H1 (cell line): ENCODE measurements around the gene MEGF11. TPM values are rescaled to one million over a fixed set of nuclear protein-coding genes. Genes with fewer than 3 reads are reported as not detected.

ENCODE experiments used
- CTCF ChIA-PET: fragments of 300-600 bp; sonication (Branson Sonifier 250); formaldehyde crosslinking; loops from one replicate; lab custom pipeline; 2021; ENCODE audit not compliant: partially characterized antibody; lab: Charles Lee
- POLR2A ChIA-PET: fragments of 300-600 bp; sonication (Branson Sonifier 250); formaldehyde crosslinking; loops from one replicate; lab custom pipeline; 2021; ENCODE audit warnings: inconsistent platforms; ENCODE audit not compliant: partially characterized antibody; lab: Charles Lee
- DNase-seq, 2 experiments: peaks; one replicate each; pipeline versions ENCODE4 v3.0.0 to v3.0.0-alpha.2; 2010 to 2022; ENCODE audit warnings: low spot score in 2 of 2, low read depth in 1 of 2, mixed read lengths in 1 of 2
- FAIRE-seq: peaks from 2 replicates; lab custom pipeline; 2011; peaks lifted over from hg19 to GRCh38; lab: Jason Lieb, UNC
- H2AFZ ChIP-seq: 2 replicates; pipeline ENCODE4 v1.8.1; 2012; ENCODE audit warnings: low read length, inconsistent platforms
- H2AK5ac ChIP-seq: 2 replicates; pipeline ENCODE4 v1.6.1; 2013; ENCODE audit warnings: low read depth, low read length
- H2BK120ac ChIP-seq: replicated peaks from 2 replicates; pipeline ENCODE3; 2013; ENCODE audit warnings: low read depth, low read length, inconsistent platforms
- H2BK12ac ChIP-seq: 2 replicates; pipeline ENCODE4 v1.6.1; 2013; ENCODE audit warnings: low read depth, low read length
- H2BK15ac ChIP-seq: 2 replicates; pipeline ENCODE4 v1.6.1; 2013; ENCODE audit warnings: low read length
- H2BK20ac ChIP-seq: 2 replicates; pipeline ENCODE4 v1.6.1; 2013; ENCODE audit warnings: low read length
- H2BK5ac ChIP-seq: 2 replicates; pipeline ENCODE4 v1.6.1; 2013; ENCODE audit warnings: low read depth, low read length
- H3K14ac ChIP-seq: 2 replicates; pipeline ENCODE4 v1.6.1; 2013; ENCODE audit warnings: inconsistent platforms; ENCODE audit not compliant: insufficient read length
- H3K18ac ChIP-seq: 2 replicates; pipeline ENCODE4 v1.6.1; 2013; ENCODE audit warnings: low read length; ENCODE audit errors: extremely low read depth
- H3K23ac ChIP-seq: 2 replicates; pipeline ENCODE4 v1.6.1; 2013; ENCODE audit warnings: inconsistent platforms; ENCODE audit not compliant: insufficient read length
- H3K23me2 ChIP-seq: 2 replicates; pipeline ENCODE4 v1.6.1; 2013; ENCODE audit warnings: low read depth, low read length
- H3K27ac ChIP-seq: 2 replicates; pipeline ENCODE4 v1.6.1; 2011; ENCODE audit warnings: low read depth, low read length, inconsistent platforms
- H3K27me3 ChIP-seq, 4 experiments: replicated peaks in 1 of 4; 1 replicate in 1 of 4; 2 replicates in 3 of 4; pipeline versions ENCODE4 v1.6.1 to v1.8.1; 2011 to 2013; ENCODE audit warnings: low read length in 3 of 4, mild to moderate bottlenecking in 3 of 4, inconsistent platforms in 2 of 4, mixed read lengths in 2 of 4, moderate library complexity in 1 of 4; ENCODE audit not compliant: control insufficient read depth in 3 of 4, insufficient read depth in 3 of 4; ENCODE audit errors: extremely low read depth in 1 of 4
- H3K36me3 ChIP-seq, 4 experiments: 2 replicates each; pipeline versions ENCODE4 v1.6.1 to v1.8.1; 2011 to 2013; ENCODE audit warnings: mild to moderate bottlenecking in 4 of 4, low read length in 3 of 4, moderate library complexity in 2 of 4, control low read depth in 1 of 4, inconsistent platforms in 1 of 4; ENCODE audit not compliant: insufficient read depth in 4 of 4, control insufficient read depth in 2 of 4
- H3K4ac ChIP-seq: replicated peaks from 2 replicates; pipeline ENCODE3; 2013; ENCODE audit warnings: low read length, low read depth, mixed read lengths, inconsistent platforms; ENCODE audit not compliant: insufficient read length
- H3K4me1 ChIP-seq, 4 experiments: replicated peaks in 1 of 4; 1 replicate in 1 of 4; 2 replicates in 3 of 4; pipeline versions ENCODE4 v1.6.1 to v1.8.1; 2011 to 2013; ENCODE audit warnings: low read length in 3 of 4, inconsistent platforms in 2 of 4, mixed read lengths in 1 of 4; ENCODE audit not compliant: insufficient read depth in 4 of 4, control insufficient read depth in 3 of 4
- H3K4me2 ChIP-seq, 2 experiments: 2 replicates each; pipeline versions ENCODE4 v1.6.1 to v1.8.1; 2011 to 2013; ENCODE audit warnings: low read depth in 2 of 2, low read length in 2 of 2, control low read depth in 1 of 2, inconsistent platforms in 1 of 2, mild to moderate bottlenecking in 1 of 2; ENCODE audit not compliant: insufficient read depth in 1 of 2
- H3K4me3 ChIP-seq, 4 experiments: fragments of 200-600, 300-600 bp in 1 of 4; sonication (generic), shearing (Covaris generic), sonication (Bioruptor Twin) in 1 of 4; 2 replicates each; pipeline versions ENCODE4 v1.5.1 to v1.8.1; 2011 to 2016; ENCODE audit warnings: low read length in 4 of 4, low read depth in 3 of 4, control low read depth in 2 of 4, inconsistent platforms in 2 of 4, mild to moderate bottlenecking in 2 of 4, mixed read lengths in 1 of 4, moderate library complexity in 1 of 4; ENCODE audit not compliant: insufficient read depth in 2 of 4; ENCODE audit errors: extremely low read depth in 1 of 4
- H3K56ac ChIP-seq: replicated peaks from 2 replicates; pipeline ENCODE3; 2013; ENCODE audit warnings: low read depth, mild to moderate bottlenecking, mixed read lengths, low read length, inconsistent platforms; ENCODE audit not compliant: insufficient read length
- H3K79me1 ChIP-seq: 2 replicates; pipeline ENCODE4 v1.6.1; 2013; ENCODE audit warnings: low read depth, low read length, control low read depth
- H3K79me2 ChIP-seq, 2 experiments: 2 replicates each; pipeline versions ENCODE4 v1.6.1 to v1.8.1; 2012 to 2013; ENCODE audit warnings: low read length in 2 of 2, mild to moderate bottlenecking in 2 of 2, inconsistent platforms in 1 of 2; ENCODE audit not compliant: insufficient read depth in 2 of 2, control insufficient read depth in 1 of 2
- H3K9ac ChIP-seq, 4 experiments: replicated peaks in 1 of 4; 1 replicate in 1 of 4; 2 replicates in 3 of 4; pipeline versions ENCODE4 v1.6.1 to v1.8.1; 2011 to 2013; ENCODE audit warnings: low read depth in 3 of 4, low read length in 3 of 4, control low read depth in 2 of 4, mild to moderate bottlenecking in 2 of 4, moderate library complexity in 2 of 4, inconsistent platforms in 1 of 4; ENCODE audit errors: extremely low read depth in 1 of 4
- H3K9me3 ChIP-seq, 2 experiments: 2 replicates each; pipeline versions ENCODE4 v1.6.1 to v1.8.1; 2012 to 2013; ENCODE audit warnings: mild to moderate bottlenecking in 2 of 2, moderate library complexity in 2 of 2, control low read depth in 1 of 2, inconsistent platforms in 1 of 2, low read depth in 1 of 2, low read length in 1 of 2, mixed read lengths in 1 of 2; ENCODE audit not compliant: insufficient read depth in 2 of 2
- H4K20me1 ChIP-seq, 2 experiments: replicated peaks in 1 of 2; 2 replicates each; pipeline versions ENCODE3 to v1.8.1; 2011 to 2013; ENCODE audit warnings: inconsistent platforms in 2 of 2, low read length in 2 of 2, mild to moderate bottlenecking in 1 of 2; ENCODE audit not compliant: insufficient read depth in 2 of 2, control insufficient read depth in 1 of 2
- H4K5ac ChIP-seq: 2 replicates; pipeline ENCODE4 v1.6.1; 2013; ENCODE audit warnings: low read length, low read depth, mixed read lengths, inconsistent platforms; ENCODE audit not compliant: insufficient read length
- H4K8ac ChIP-seq: 2 replicates; pipeline ENCODE4 v1.8.0; 2013; ENCODE audit warnings: mild to moderate bottlenecking, moderate library complexity, low read length, inconsistent platforms; ENCODE audit not compliant: insufficient read depth; ENCODE audit errors: extremely low read depth
- H4K91ac ChIP-seq: replicated peaks from 2 replicates; pipeline ENCODE3; 2013; ENCODE audit warnings: low read length, mixed read lengths, inconsistent platforms; ENCODE audit not compliant: insufficient read length
- ASH2L ChIP-seq: fragments of 200-600, 300-600 bp; sonication (generic); IDR thresholded peaks from one replicate; pipeline ENCODE4 v1.7.1; 2017; ENCODE audit warnings: low read length
- CBX5 ChIP-seq: fragments of 300-800, 300-1000 bp; sonication (generic); IDR thresholded peaks from 2 replicates; pipeline ENCODE4 v1.7.1; 2016; ENCODE audit warnings: antibody characterized with exemption, low read length, low read depth
- CHD1 ChIP-seq: IDR thresholded peaks from 2 replicates; pipeline ENCODE4 v1.6.1; 2012; ENCODE audit warnings: low read depth, low read length, improper control_type of control experiment
- CHD2 ChIP-seq: IDR thresholded peaks from 2 replicates; pipeline ENCODE4 v1.6.1; 2012; ENCODE audit warnings: low read length, improper control_type of control experiment
- EP300 ChIP-seq, 2 experiments: IDR thresholded peaks; 1 replicate in 1 of 2; 2 replicates in 1 of 2; pipeline ENCODE4 v1.6.1; 2011 to 2012; ENCODE audit warnings: low read depth in 2 of 2, low read length in 2 of 2, mild to moderate bottlenecking in 2 of 2, borderline replicate concordance in 1 of 2, inconsistent platforms in 1 of 2, moderate library complexity in 1 of 2
- EZH2 ChIP-seq: fragments of 200-600 bp; sonication (generic); IDR thresholded peaks from 2 replicates; pipeline ENCODE4 v1.7.1; 2012; ENCODE audit warnings: low read depth, mild to moderate bottlenecking, moderate library complexity, low read length, inconsistent platforms; ENCODE audit not compliant: severe bottlenecking
- JUND ChIP-seq: IDR thresholded peaks from 2 replicates; pipeline ENCODE4 v1.6.1; 2011; ENCODE audit warnings: mild to moderate bottlenecking, improper control_type of control experiment, low read length
- MAX ChIP-seq: IDR thresholded peaks from 2 replicates; pipeline ENCODE4 v1.6.1; 2012; ENCODE audit warnings: inconsistent platforms
- PHF8 ChIP-seq: fragments of 200-600 bp; sonication (generic); conservative IDR thresholded peaks from 2 replicates; pipeline ENCODE4 v1.7.1; 2012; ENCODE audit warnings: low read depth, mild to moderate bottlenecking, inconsistent platforms, low read length, moderate library complexity
- SIRT6 ChIP-seq: IDR thresholded peaks from one replicate; pipeline ENCODE4 v1.7.1; 2012; ENCODE audit warnings: low read length, inconsistent platforms
- SP2 ChIP-seq: IDR thresholded peaks from 2 replicates; pipeline ENCODE4 v1.6.1; 2012; ENCODE audit warnings: mild to moderate bottlenecking, low read length, inconsistent platforms
- TBP ChIP-seq: IDR thresholded peaks from 2 replicates; pipeline ENCODE4 v1.6.1; 2011; ENCODE audit warnings: low read depth, low read length, improper control_type of control experiment
- TCF12 ChIP-seq: IDR thresholded peaks from 2 replicates; pipeline ENCODE4 v1.6.1; 2011; ENCODE audit warnings: low read depth, mild to moderate bottlenecking, low read length
- WGBS, 2 experiments: shearing (Covaris generic) in 1 of 2; methylation state at CpG; one replicate each; pipeline versions ENCODE4 v1.1.6 to v1.1.7; 2013 to 2015; ENCODE audit warnings: low lambda C conversion rate in 2 of 2, mixed read lengths in 2 of 2, inconsistent platforms in 1 of 2, low coverage in 1 of 2, missing lambda C conversion rate in 1 of 2; ENCODE audit not compliant: insufficient replicate concordance in 2 of 2, insufficient coverage in 1 of 2, insufficient read length in 1 of 2; ENCODE audit errors: extremely low coverage in 1 of 2, missing lambda C conversion rate in 1 of 2; 5-methylcytosine and 5-hydroxymethylcytosine counted together
- polyA plus RNA-seq, 7 experiments: library from polyadenylated mRNA; depleted of rRNA in 3 of 7; stranded (reverse) in 5 of 7; unstranded in 2 of 7; fragments of >200 nt in 5 of 7; fragments of 200-250 nt in 2 of 7; gene quantifications; 1 replicate in 5 of 7; 2 replicates in 1 of 7; 4 replicates in 1 of 7; pipeline versions ENCODE4 v1.2.1 to v1.2.3, GENCODE V29; 2011 to 2013; ENCODE audit warnings: missing spikeins in 2 of 7, mixed read lengths in 2 of 7
- total RNA-seq: library from RNA; stranded (reverse); fragmentation: NEBNext Ultra II Directional; extraction: Animal tissue kit (Norgen Biotek cat#: 25700); gene quantifications from 2 replicates; pipeline ENCODE4 v1.2.1, GENCODE V29; 2021

Gene MEGF11
- total and polyA plus RNA-seq, 2 of the 8 experiments (the other 6 are each of a cell fraction or from before 2014, with no cell fraction given): 4.4 to 4.8 TPM

DNA sequence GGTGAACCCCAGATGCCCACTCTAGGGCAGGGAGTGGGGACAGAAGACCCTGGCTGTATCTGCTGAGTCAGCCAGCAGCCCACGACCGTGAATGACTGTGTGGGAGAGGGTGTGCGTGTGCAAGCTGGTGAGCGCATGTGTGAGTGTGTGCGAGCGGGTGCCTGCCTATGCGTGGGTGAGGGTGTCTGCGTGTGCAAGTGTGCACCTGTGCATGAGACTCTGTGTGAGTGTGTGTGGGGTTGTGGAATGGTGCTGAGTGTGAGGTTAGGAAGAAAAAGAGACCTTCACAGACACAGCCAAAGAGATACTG, 235.1 kb downstream of the MEGF11 start:
- H3K4me2 ChIP-seq: no peak overlapping the region
- H2AK5ac ChIP-seq: peak overlapping the region; percentile 56; the same call in 1 of the 2 replicates
- H4K5ac ChIP-seq: no peak overlapping the region
- peak overlapping the region; percentile 15; the same call in 1 of the 2 replicates for H3K18ac ChIP-seq
- no peaks in the 10 kb centered on the region for H4K20me1 ChIP-seq
- FAIRE-seq (no peak), DNase-seq (no peak)
- peaks cover 4 to 10% (median 7%) of the 10 kb centered on the region in 4 experiments; a peak in 6 of 7 replicates for H3K4me1 ChIP-seq
- no peak overlapping the region for H2BK5ac ChIP-seq
- no peak overlapping the region for H3K23ac ChIP-seq
- 93% methylated on average over 8 of the region's 8 CpGs; no CpG with 5 or more reads in 1 of the 2 experiments for WGBS, 2 experiments
- no peak overlapping the region for H3K4ac ChIP-seq
- H3K23me2 ChIP-seq: no peaks in the 10 kb centered on the region
- no peak overlapping the region for H3K14ac ChIP-seq
- H3K9ac ChIP-seq: no peak overlapping the region; a peak in 1 of 7 replicates
- no peak overlapping the region for H2BK120ac ChIP-seq
- no peak overlapping the region for H2BK20ac ChIP-seq
- no peak overlapping the region for H4K8ac ChIP-seq
- no peaks in the 10 kb centered on the region for H3K79me2 ChIP-seq
- H3K4me3 ChIP-seq: no peak overlapping the region
- H3K27ac ChIP-seq: no peak overlapping the region
- H4K91ac ChIP-seq: peak overlapping the region; percentile 45
- H3K9me3 ChIP-seq: no peaks in the 10 kb centered on the region
- H2AFZ ChIP-seq: no peak overlapping the region
- no peaks in the 10 kb centered on the region for H3K36me3 ChIP-seq
- H2BK12ac ChIP-seq: peak overlapping the region; percentile 75; the same call in 1 of the 2 replicates
- CTCF ChIA-PET: interaction anchor here (1.1 to 1.8 kb wide), 3 partner anchors 35 to 79 kb away, joined by 3 to 5 read pairs (median 4); no protein-coding TSS in a partner anchor
- no peaks in the 10 kb centered on the region for H3K79me1 ChIP-seq
- POLR2A ChIA-PET: no interaction called here
- no peaks in the 10 kb centered on the region for H3K27me3 ChIP-seq
- no peak overlapping the region for H3K56ac ChIP-seq
- H2BK15ac ChIP-seq: 0 out of 2 replicates have a peak overlapping the region, but pooled peaks have one; percentile 34
- TF ChIP-seq CHD2 (no peak), MAX (no peak), ASH2L (no peak), JUND (no peak), SP2 (no peak), TBP (no peak), PHF8 (no peak), EZH2 (no peak), TCF12 (no peak), EP300 (IDR thresholded peaks at IDR 0.05; ENCODE audit: borderline replicate concordance in 1 of 2, low read depth in 2 of 2, low read length in 2 of 2) (no peak), SIRT6 (no peak), CHD1 (no peak), CBX5 (no peak)
